ENCODE results near the gene CALN1.

DNA sequence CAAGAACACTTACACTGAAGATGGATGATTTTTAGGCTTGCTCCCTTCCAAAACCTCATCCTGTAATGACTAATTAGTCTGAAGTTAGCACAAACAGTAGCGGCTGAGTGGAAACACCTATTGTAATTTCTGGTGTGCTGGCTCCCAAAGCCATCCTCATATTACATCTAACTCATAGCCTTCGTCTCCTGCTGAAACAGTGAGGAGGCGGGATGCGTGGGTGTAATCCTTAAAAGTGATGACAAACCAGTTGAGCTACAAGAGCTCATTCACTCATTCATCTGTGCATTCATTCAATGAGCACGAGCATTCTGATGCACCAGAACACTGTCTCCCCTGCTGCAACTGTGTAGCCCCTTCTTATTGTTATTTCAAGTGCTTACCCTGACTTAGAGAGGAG is 235.3 kb downstream of the CALN1 start:
- TF ChIP-seq, protein P1, sequence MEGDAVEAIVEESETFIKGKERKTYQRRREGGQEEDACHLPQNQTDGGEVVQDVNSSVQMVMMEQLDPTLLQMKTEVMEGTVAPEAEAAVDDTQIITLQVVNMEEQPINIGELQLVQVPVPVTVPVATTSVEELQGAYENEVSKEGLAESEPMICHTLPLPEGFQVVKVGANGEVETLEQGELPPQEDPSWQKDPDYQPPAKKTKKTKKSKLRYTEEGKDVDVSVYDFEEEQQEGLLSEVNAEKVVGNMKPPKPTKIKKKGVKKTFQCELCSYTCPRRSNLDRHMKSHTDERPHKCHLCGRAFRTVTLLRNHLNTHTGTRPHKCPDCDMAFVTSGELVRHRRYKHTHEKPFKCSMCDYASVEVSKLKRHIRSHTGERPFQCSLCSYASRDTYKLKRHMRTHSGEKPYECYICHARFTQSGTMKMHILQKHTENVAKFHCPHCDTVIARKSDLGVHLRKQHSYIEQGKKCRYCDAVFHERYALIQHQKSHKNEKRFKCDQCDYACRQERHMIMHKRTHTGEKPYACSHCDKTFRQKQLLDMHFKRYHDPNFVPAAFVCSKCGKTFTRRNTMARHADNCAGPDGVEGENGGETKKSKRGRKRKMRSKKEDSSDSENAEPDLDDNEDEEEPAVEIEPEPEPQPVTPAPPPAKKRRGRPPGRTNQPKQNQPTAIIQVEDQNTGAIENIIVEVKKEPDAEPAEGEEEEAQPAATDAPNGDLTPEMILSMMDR (optimal IDR thresholded peaks at IDR 0.05 in 1 of 3, IDR thresholded peaks at IDR 0.05 in 1 of 3, conservative IDR thresholded peaks at IDR 0.05 in 1 of 3; ENCODE audit: extremely low read depth in 1 of 3, insufficient read depth in 2 of 3, low read length in 3 of 3): no peak
- TF ChIP-seq EZH2 (IDR thresholded peaks at IDR 0.05; ENCODE audit: low read length): no peak
